ENCODE data around the gene NPVF.

The NPVF gene

DNA sequence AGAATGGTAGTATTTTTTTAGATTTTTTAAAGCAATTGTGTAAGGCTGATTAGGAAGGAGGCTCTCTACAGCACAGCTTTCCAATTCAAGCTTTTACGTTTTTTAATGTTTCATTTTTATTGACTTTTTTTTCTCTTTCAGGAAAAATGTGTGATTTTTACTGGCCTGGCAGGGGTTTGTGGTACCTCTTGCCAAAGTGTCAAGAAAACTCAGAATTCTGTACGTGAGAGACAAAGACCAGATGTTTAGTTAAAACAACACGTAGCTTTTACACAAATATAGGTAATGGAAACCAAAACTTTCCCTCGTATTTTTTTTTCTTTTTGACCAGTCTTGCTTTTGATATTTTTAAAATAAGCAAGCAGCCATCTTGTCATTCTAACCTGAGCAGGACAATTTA is 6.0 kb upstream of the NPVF start:
- DNase-seq (ENCODE audit: low read depth in 2 of 2) = no peak

GRCh38 chr7:25223206-25223605 is 5.1 kb downstream of the NPVF start:
- no peak for DNase-seq (ENCODE audit: low read depth in 2 of 2)

- DNase-seq (ENCODE audit: low read depth in 2 of 2) = no peak
Observed at GRCh38 chr7:25222666-25223065, 5.6 kb downstream of the NPVF start.

DNA sequence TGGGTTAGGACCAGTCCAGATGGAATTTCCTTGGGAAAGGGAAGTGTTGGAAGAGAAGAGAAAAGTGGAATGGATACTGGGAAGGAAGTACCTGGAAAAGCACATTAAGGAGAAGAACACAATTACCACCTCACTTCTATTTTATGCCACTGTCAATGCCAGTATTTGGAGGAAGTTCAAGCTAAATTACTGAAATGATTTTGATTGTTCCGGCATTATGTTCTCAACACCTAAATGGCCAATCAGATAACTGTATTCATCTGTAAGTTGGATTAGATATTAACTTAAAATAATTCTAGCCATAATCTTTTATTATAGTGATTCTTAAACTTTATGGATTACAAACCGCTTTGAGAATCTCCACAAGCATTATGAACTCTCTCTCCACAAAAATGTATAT is 7.3 kb downstream of the NPVF start:
- no peak for DNase-seq (ENCODE audit: low read depth in 2 of 2)

DNA sequence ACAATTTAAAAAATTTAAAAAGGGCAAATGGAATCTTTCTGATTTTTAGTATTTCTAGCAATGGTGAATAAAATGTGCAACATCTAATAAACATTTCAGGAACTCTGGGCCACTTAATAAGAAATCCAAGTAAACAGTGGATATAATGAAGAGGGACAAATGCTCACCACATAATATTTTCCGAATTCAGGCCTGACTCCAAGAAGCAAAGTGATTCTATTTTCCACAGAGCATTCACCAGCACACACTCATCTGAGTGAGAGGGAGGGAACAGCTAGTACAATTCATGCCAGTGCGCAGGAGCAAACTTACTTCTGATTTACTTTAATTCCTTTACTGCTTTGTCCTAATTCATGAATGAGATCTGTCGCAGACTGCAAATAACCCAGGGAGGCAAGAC is 10.1 kb downstream of the NPVF start:
- DNase-seq (ENCODE audit: low read depth in 2 of 2) = no peak

DNA sequence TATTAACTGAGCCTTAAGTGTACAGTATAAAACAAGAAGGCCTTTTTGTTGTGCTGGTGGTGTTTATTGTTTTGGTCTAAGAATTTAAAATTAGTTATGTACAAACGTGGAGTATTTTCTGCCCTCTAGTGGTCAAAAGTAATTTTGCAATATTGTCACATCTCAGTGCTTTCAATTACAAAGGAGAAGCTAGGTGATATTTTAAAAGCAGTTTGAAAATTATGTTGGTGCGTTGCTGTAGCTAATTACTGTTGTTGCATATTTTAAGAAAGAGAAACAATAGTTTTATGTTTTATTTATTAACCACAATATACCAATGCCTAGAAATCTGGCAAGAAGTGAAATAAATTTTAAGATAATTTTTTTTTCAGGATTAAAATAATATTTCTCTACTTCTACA is 11.4 kb downstream of the NPVF start:
- no peak for DNase-seq (ENCODE audit: low read depth in 2 of 2)

GRCh38 chr7:25215694-25216335 is 12.5 kb downstream of the NPVF start:
- no peak for DNase-seq (ENCODE audit: low read depth in 2 of 2)

- DNase-seq (ENCODE audit: low read depth in 2 of 2) = no peak
Observed at GRCh38 chr7:25208525-25209221, 19.6 kb downstream of the NPVF start.

DNA sequence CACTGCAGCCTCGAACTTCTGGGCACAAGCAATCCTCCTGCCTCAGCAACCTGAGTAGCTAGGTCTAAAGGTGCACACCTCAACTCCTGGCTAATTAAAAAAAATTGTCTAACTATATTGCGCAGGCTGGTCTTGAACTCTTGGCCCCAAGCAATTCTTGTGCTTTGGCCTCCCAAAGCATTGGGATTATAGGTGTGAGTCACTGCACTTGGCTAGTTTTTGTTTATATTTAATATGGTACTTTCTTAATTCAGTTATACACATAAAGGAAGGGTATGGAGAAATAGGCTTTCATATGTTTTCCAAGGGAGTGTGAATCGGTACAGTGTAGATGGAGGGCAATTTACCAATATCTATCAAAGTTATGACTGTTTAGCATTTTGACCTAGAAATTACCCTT is 20.4 kb downstream of the NPVF start:
- no peak for DNase-seq (ENCODE audit: low read depth in 2 of 2)

- DNase-seq (ENCODE audit: low read depth in 2 of 2) = no peak
Observed at GRCh38 chr7:25206765-25207164, 21.5 kb downstream of the NPVF start.

- no peak for DNase-seq (ENCODE audit: low read depth in 2 of 2)
Observed at GRCh38 chr7:25196132-25196896, 32.0 kb downstream of the NPVF start.

DNA sequence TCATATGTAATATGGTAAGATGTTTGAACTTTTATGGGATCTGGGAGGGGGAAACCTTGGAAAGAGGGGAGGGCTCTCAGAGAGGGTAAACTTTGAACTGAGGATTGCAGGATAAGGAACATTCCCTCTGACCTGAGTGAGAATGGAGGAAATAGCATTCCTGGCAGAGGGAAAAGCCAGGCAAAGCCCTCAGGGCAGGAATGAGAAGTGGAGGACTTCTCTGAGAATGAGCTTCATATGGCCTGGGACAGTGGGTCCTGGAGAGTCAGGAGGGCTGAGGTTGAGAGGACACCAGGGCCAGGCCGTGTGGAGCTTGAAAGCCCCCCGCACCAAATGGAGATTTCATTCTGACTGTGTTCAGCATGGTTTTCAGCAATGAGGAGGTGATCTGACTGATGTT is 34.2 kb downstream of the NPVF start:
- DNase-seq (ENCODE audit: low read depth in 2 of 2) = no peak

DNA sequence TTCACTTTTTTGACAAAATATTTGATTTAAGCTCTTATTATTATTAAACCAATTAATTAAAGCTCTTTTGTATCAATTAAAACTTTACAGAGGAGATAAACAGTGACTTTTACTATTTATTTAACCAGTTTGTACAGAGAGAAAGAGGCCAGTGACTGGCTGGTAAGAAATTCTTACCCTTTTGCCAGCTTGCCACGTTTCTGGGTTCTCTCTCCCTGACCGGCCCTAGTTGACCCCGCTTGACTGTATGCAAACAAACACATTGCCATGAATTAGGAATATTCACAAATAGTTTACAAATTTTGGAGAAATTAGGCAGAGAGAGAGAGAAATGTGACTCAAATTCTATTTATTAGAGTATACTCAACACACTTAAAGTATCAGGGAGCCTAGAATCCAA is 36.2 kb downstream of the NPVF start:
- no peak for DNase-seq (ENCODE audit: low read depth in 2 of 2)

DNA sequence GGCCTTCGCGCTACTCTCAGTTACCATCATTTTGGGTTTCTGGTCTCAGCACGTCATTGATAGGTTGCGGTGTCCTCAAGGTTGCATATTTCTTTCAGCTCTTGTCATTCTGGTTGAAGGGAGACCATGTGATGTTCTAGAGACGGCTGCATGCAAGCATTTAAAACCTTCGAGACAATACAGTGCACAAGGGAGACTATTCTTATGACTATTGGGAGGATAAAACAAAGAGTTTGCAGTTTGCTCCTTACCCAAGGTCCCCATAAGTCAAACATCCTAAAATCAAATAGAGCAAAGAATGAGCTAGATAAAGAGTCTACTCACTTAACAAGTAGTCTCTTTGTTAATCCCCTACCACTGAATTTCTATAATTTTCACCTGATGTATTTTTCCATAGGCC is 39.1 kb downstream of the NPVF start:
- no peak for DNase-seq (ENCODE audit: low read depth in 2 of 2)

DNA sequence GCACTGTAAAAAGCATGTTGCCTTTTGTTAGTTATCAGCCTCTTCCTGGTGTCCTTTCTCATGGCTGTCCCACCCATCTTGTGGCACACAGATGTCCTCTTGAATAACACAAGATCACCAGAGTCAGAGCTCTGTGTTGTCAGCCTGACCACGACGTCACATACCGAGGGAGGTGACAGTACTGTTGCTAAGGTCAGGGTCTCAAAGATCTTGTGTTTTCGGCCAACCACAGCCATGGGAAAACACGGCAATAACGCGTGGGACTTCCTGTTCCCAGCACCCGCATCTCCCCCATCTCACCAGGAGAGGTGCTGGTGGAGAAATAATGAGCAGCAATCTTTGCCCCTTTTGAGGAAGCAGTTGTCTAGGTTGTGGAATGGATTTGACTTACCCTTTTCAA is 40.4 kb downstream of the NPVF start:
- no peak for DNase-seq (ENCODE audit: low read depth in 2 of 2)

- DNase-seq (ENCODE audit: low read depth in 2 of 2) = no peak
Observed at GRCh38 chr7:25186436-25186835, 41.9 kb downstream of the NPVF start.

- no peak for DNase-seq (ENCODE audit: low read depth in 2 of 2)
Observed at GRCh38 chr7:25181532-25181931, 46.8 kb downstream of the NPVF start.

GRCh38 chr7:25180946-25181345 is 47.3 kb downstream of the NPVF start:
- no peak for DNase-seq (ENCODE audit: low read depth in 2 of 2)

DNA sequence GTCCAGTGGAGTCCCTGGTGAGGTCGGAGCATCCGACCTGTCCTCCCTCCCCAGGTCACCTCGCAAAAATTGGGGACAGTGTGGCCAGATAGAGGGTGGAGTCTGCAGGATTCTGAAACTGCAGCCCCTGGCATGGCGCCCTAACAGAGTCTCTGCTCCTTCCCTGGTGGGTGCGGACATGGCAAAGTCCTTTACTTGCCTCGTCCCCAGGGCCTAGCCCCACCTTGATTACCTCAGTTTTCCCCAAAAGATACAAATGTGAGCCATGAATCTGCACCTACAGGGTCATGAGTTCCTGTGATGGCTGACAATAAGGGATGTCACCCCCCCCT is 47.7 kb downstream of the NPVF start:
- no peak for DNase-seq (ENCODE audit: low read depth in 2 of 2)

DNA sequence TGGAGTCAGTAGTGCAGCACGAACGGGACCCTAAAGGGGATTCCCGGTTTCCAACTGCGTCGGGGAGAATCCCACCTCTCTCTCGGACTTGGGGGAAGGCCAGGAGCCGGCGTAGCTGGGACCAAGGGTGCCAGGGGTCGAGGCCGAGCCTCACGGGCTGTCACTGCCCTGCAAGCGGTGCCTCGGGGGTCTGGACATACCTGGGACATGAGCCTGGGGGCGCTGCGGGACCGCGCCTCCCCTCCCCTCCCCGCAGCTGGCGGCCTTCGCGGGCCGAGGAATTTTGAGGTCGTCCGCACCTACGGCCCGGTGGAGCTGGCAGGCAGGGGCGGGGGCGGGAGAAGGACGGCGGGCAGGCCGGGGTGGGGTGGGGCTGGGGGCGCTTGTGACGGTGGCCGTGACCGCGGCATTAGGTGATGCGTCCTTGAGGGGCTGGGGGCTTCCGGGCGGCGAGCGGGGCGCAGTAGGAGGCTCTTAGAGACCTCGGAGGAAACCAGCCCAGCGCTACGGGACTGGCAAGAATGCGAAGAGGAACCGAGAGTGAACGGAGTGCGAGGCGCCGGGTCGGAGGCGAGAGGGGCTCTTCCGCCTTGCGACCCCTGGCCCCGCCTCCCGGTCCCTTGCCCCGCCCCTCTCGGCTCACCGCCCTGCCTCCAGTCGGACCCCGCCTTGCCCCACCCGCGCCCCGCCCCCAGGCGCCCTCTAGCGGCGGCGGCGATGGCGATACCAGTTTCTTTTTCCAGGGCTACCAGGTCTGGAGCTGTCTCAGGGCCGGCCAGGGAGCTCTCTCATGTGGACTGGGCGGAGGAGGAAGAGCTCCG is 48.3 kb downstream of the NPVF start:
- peak; percentile 88 to 98 for DNase-seq (ENCODE audit: low read depth in 2 of 2)

DNA sequence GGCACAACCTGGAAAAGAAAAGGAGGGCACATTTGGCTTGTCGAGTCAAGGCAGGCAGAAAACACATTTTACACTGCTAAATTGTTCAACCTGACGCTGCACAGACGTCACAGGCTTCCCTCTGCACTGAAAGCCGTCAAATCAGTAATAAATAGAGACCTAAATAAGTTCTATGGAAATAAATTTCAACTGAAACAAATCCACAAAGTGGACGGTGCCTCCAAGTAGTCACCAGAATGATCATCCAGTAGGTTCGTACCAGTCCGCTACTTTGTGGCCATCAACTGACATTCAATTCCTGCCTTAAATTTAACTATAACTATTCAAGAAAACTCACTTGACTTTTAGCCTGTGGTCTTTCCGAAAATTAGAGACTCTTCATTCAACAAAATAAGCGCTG is 49.0 kb downstream of the NPVF start:
- DNase-seq (ENCODE audit: low read depth in 2 of 2) = no peak

Measured in stimulated activated CD4-positive, alpha-beta T cell treated with anti-CD3 and anti-CD28 coated beads, Interleukin-1b, Interleukin-23, amount 100 ng/mL, for 1 hour (primary cell).